Loucy (cell line): Measurements from ENCODE around the gene HBE1.

ENCODE experiments used
- H2AFZ ChIP-seq: fragments of 200-600 bp; sonication (generic); 2 replicates; pipeline ENCODE4 v1.6.0; 2016; ENCODE audit warnings: antibody characterized with exemption, mild to moderate bottlenecking, low read length, moderate library complexity
- H3F3A ChIP-seq: fragments of 200-600 bp; 2 replicates; pipeline ENCODE4 v1.6.0; 2016; ENCODE audit warnings: antibody characterized with exemption, low read depth, mild to moderate bottlenecking
- H3K27me3 ChIP-seq: fragments of 200-600 bp; sonication (generic); 2 replicates; pipeline ENCODE4 v1.6.1; 2014; ENCODE audit warnings: low read length, mild to moderate bottlenecking; ENCODE audit not compliant: insufficient read depth, poor library complexity, severe bottlenecking
- H3K36me3 ChIP-seq: fragments of 200-600 bp; sonication (generic); 2 replicates; pipeline ENCODE4 v1.6.1; 2016; ENCODE audit warnings: low read length; ENCODE audit not compliant: insufficient read depth
- H3K4me1 ChIP-seq: fragments of 200-600 bp; sonication (generic); 2 replicates; pipeline ENCODE4 v1.5.1; 2014; ENCODE audit warnings: low read length, mild to moderate bottlenecking; ENCODE audit not compliant: insufficient read depth, poor library complexity, severe bottlenecking
- H3K4me2 ChIP-seq: fragments of 200-600 bp; sonication (generic); 2 replicates; pipeline ENCODE4 v1.6.0; 2014; ENCODE audit warnings: antibody characterized with exemption, low read length, low read depth, mild to moderate bottlenecking; ENCODE audit not compliant: poor library complexity, severe bottlenecking
- H3K4me3 ChIP-seq: fragments of 200-600 bp; sonication (generic); 2 replicates; pipeline ENCODE4 v1.5.1; 2014; ENCODE audit warnings: low read length, mild to moderate bottlenecking, mixed read lengths; ENCODE audit not compliant: poor library complexity, severe bottlenecking
- H3K79me2 ChIP-seq: fragments of 200-600 bp; sonication (generic); 2 replicates; pipeline ENCODE4 v1.6.1; 2014; ENCODE audit warnings: low read length; ENCODE audit not compliant: insufficient read depth
- H3K9ac ChIP-seq: fragments of 200-600 bp; sonication (generic); 2 replicates; pipeline ENCODE4 v1.6.0; 2014; ENCODE audit warnings: mild to moderate bottlenecking, low read depth, low read length, moderate library complexity; ENCODE audit not compliant: poor library complexity, severe bottlenecking
- H3K9me2 ChIP-seq: fragments of 200-600 bp; sonication (generic); replicated peaks from 2 replicates; pipeline ENCODE4 v1.6.1; 2016; ENCODE audit warnings: low read depth, low read length, mixed read lengths
- H3K9me3 ChIP-seq: fragments of 200-600 bp; sonication (generic); 2 replicates; pipeline ENCODE4 v1.6.1; 2014; ENCODE audit warnings: mild to moderate bottlenecking, antibody characterized with exemption, low read length, low read depth; ENCODE audit not compliant: insufficient read depth
- H4K20me1 ChIP-seq: fragments of 200-600 bp; sonication (generic); 2 replicates; pipeline ENCODE4 v1.6.0; 2014; ENCODE audit warnings: antibody characterized with exemption, low read length, mild to moderate bottlenecking; ENCODE audit not compliant: insufficient read depth, poor library complexity, severe bottlenecking
- CTCF ChIP-seq: fragments of 200-600 bp; sonication (generic); conservative IDR thresholded peaks from 2 replicates; pipeline ENCODE4 v1.5.1; 2014; ENCODE audit warnings: mild to moderate bottlenecking, antibody characterized with exemption, low read length
- EZH2phosphoT487 ChIP-seq: fragments of 200-600 bp; IDR thresholded peaks from 2 replicates; pipeline ENCODE4 v1.6.1; 2018; ENCODE audit warnings: antibody characterized with exemption, mild to moderate bottlenecking, moderate library complexity, borderline replicate concordance

The HBE1 gene

GRCh38 chr11:5227681-5228080 lies 42.1 kb downstream of the HBE1 start:
- Histone ChIP-seq H3K79me2 (no peaks in the 10 kb centered on the region), H3K9me3 (no peaks in the 10 kb centered on the region), H3K4me3 (no peak overlapping the region), H2AFZ (no peak overlapping the region), H4K20me1 (no peaks in the 10 kb centered on the region), H3F3A (no peaks in the 10 kb centered on the region), H3K4me1 (no peaks in the 10 kb centered on the region), H3K27me3 (no peaks in the 10 kb centered on the region), H3K36me3 (no peaks in the 10 kb centered on the region), H3K4me2 (no peak overlapping the region), H3K9me2 (no peaks in the 10 kb centered on the region), H3K9ac (no peak overlapping the region)
- TF ChIP-seq EZH2phosphoT487 (no peak), CTCF (no peak)

GRCh38 chr11:5226732-5227310 lies 42.9 kb downstream of the HBE1 start, which contains the start of gene HBB:
TSS of gene HBB (minus strand) at chr11:5227071. CDS start at chr11:5227021, 50 bp downstream.
- TF ChIP-seq EZH2phosphoT487: no peak
- no peak for TF ChIP-seq CTCF
- H2AFZ ChIP-seq: no peak within 1 kb of the TSS
- no peaks in the 10 kb centered on the region for H3K36me3 ChIP-seq
- no peak within 1 kb of the TSS for H3K4me2 ChIP-seq
- H3K9ac ChIP-seq: no peak within 1 kb of the TSS
- no peaks in the 10 kb centered on the region for H3F3A ChIP-seq
- no peaks in the 10 kb centered on the region for H4K20me1 ChIP-seq
- H3K27me3 ChIP-seq: no peaks in the 10 kb centered on the region
- H3K4me1 ChIP-seq: no peaks in the 10 kb centered on the region
- H3K79me2 ChIP-seq: no peaks in the 10 kb centered on the region
- no peaks in the 10 kb centered on the region for H3K9me2 ChIP-seq
- no peak within 1 kb of the TSS for H3K4me3 ChIP-seq
- no peaks in the 10 kb centered on the region for H3K9me3 ChIP-seq

GRCh38 chr11:5225480-5225871 lies 44.3 kb downstream of the HBE1 start:
- H3K9me3 ChIP-seq: no peaks in the 10 kb centered on the region
- H3F3A ChIP-seq: no peaks in the 10 kb centered on the region
- H3K36me3 ChIP-seq: no peaks in the 10 kb centered on the region
- no peak overlapping the region for H3K4me2 ChIP-seq
- no peak overlapping the region for H3K9ac ChIP-seq
- H3K4me3 ChIP-seq: no peak overlapping the region
- H3K27me3 ChIP-seq: no peaks in the 10 kb centered on the region
- H3K9me2 ChIP-seq: no peaks in the 10 kb centered on the region
- no peaks in the 10 kb centered on the region for H3K4me1 ChIP-seq
- no peaks in the 10 kb centered on the region for H3K79me2 ChIP-seq
- TF ChIP-seq CTCF: no peak
- no peak for TF ChIP-seq EZH2phosphoT487
- H4K20me1 ChIP-seq: no peaks in the 10 kb centered on the region
- no peak overlapping the region for H2AFZ ChIP-seq
